A549 (cell line): Measurements from ENCODE around the gene UCN. TPM values are rescaled to one million over a fixed set of nuclear protein-coding genes. Genes with fewer than 3 reads are reported as not detected.
A peak's percentile ranks its signal among the peaks of the same experiment; 100 is the strongest.
"Not testable (repeated sequence)": the region's sequence is repeated elsewhere in the genome, so short reads cannot be mapped to it uniquely, and the experiment has no call there.

Source experiments
- ATAC-seq, 2 experiments: fragments of 200-7000 bp in 1 of 2; fragments of >200 bp in 1 of 2; cut with Nextera tagmentation in 1 of 2; cut with Tn5 transposase in 1 of 2; 3 replicates each; pipeline versions ENCODE4 v1.8.0 to v1.9.1; 2018 to 2020; ENCODE audit warnings: mild to moderate bottlenecking in 1 of 2, moderate library complexity in 1 of 2
- CTCF ChIA-PET: fragments of 300-600 bp; sonication (Branson Sonifier 250); formaldehyde crosslinking; extraction: SDS; loops from one replicate; lab custom pipeline; 2021; ENCODE audit warnings: antibody characterized with exemption, inconsistent platforms; lab: Yijun Ruan, JAX
- POLR2A ChIA-PET: fragments of 350-600 bp; formaldehyde crosslinking; extraction: SDS; loops from one replicate; lab custom pipeline; 2021; ENCODE audit warnings: antibody characterized with exemption, inconsistent platforms; lab: Yijun Ruan, JAX
- DNase-seq, 2 experiments: peaks; one replicate each; pipeline versions ENCODE4 v3.0.0 to v3.0.0-alpha.2; 2011 to 2016; ENCODE audit warnings: low read depth in 1 of 2, low spot score in 1 of 2
- FAIRE-seq: peaks from 2 replicates; lab custom pipeline; 2011; peaks lifted over from hg19 to GRCh38; lab: Jason Lieb, UNC
- H3K27ac ChIP-seq, 2 experiments: fragments of >200 bp; sonication (Bioruptor Twin); formaldehyde crosslinking; 3 replicates each; pipeline ENCODE4 v1.5.1; 2016 to 2017
- H3K4me1 ChIP-seq: fragments of >200 bp; sonication (Bioruptor Twin); formaldehyde crosslinking; 3 replicates; pipeline ENCODE4 v1.6.1; 2016
- H3K4me2 ChIP-seq: fragments of >200 bp; sonication (Bioruptor Twin); formaldehyde crosslinking; 3 replicates; pipeline ENCODE4 v1.6.1; 2016
- H3K4me3 ChIP-seq: fragments of >200 bp; sonication (Bioruptor Twin); formaldehyde crosslinking; 3 replicates; pipeline ENCODE4 v1.5.1; 2016
- H3K9me3 ChIP-seq: fragments of >200 bp; sonication (Bioruptor Twin); formaldehyde crosslinking; 3 replicates; pipeline ENCODE4 v1.6.1; 2016
- CBX2 ChIP-seq: fragments of 200-600 bp; sonication (generic); IDR thresholded peaks from 2 replicates; pipeline ENCODE4 v1.6.1; 2016; ENCODE audit warnings: low read depth, mild to moderate bottlenecking, borderline replicate concordance
- CBX8 ChIP-seq: fragments of 200-600 bp; sonication (generic); IDR thresholded peaks from 2 replicates; pipeline ENCODE4 v1.6.1; 2016
- CEBPB ChIP-seq, 2 experiments: fragments of >200 bp in 1 of 2; sonication (Bioruptor Twin) in 1 of 2; formaldehyde crosslinking in 1 of 2; IDR thresholded peaks; 2 replicates each; pipeline ENCODE4 v1.6.1; 2012 to 2016
- FOSL2 ChIP-seq, 2 experiments: fragments of 450-650 bp in 1 of 2; fragments of >200 bp in 1 of 2; sonication (Bioruptor Twin) in 1 of 2; formaldehyde crosslinking; IDR thresholded peaks; 2 replicates each; pipeline versions ENCODE4 v1.5.0 to v1.6.1; 2016 to 2020; ENCODE audit warnings: mild to moderate bottlenecking in 1 of 2, moderate library complexity in 1 of 2
- HDAC2 ChIP-seq: fragments of 200-600 bp; sonication (generic); IDR thresholded peaks from 2 replicates; pipeline ENCODE4 v1.6.1; 2016
- JUNB ChIP-seq: fragments of >200 bp; sonication (Bioruptor Twin); formaldehyde crosslinking; IDR thresholded peaks from 2 replicates; pipeline ENCODE4 v1.6.1; 2016
- KDM1A ChIP-seq: fragments of 200-600 bp; sonication (generic); IDR thresholded peaks from 2 replicates; pipeline ENCODE4 v1.6.1; 2016; ENCODE audit warnings: low read depth, mild to moderate bottlenecking
- MAFK ChIP-seq: fragments of 450-650 bp; IDR thresholded peaks from 2 replicates; pipeline ENCODE4 v1.6.1; 2014; ENCODE audit not compliant: partially characterized antibody
- MYC ChIP-seq: IDR thresholded peaks from 2 replicates; pipeline ENCODE4 v1.6.1; 2012; ENCODE audit warnings: mild to moderate bottlenecking, inconsistent platforms, low read length, improper control_type of control experiment, borderline replicate concordance
- NPAS2 ChIP-seq: fragments of 250-450 bp; sonication (Bioruptor Pico); IDR thresholded peaks from 2 replicates; pipeline ENCODE4 v1.8.0; 2022; ENCODE audit warnings: mild to moderate bottlenecking, moderate library complexity, borderline replicate concordance
- USF2 ChIP-seq: fragments of 450-650 bp; IDR thresholded peaks from 2 replicates; pipeline ENCODE4 v1.6.1; 2014; ENCODE audit warnings: antibody characterized with exemption
- ZFP36 ChIP-seq: fragments of 450-650 bp; IDR thresholded peaks from 2 replicates; pipeline ENCODE4 v1.6.1; 2014; ENCODE audit warnings: borderline replicate concordance; ENCODE audit not compliant: partially characterized antibody
- WGBS: methylation state at CpG from one replicate; pipeline ENCODE4 v1.1.6; 2017; ENCODE audit errors: missing lambda C conversion rate; 5-methylcytosine and 5-hydroxymethylcytosine counted together
- polyA plus RNA-seq, 4 experiments: library from polyadenylated mRNA; depleted of rRNA in 3 of 4; stranded (reverse); fragments of >200 nt; fragmentation: RNase III in 1 of 4; extraction: RNeasy Plus Mini Kit Qiagen cat#74134 plus additional on column Dnase treatment in 1 of 4; gene quantifications; 2 replicates in 3 of 4; 3 replicates in 1 of 4; pipeline ENCODE4 v1.2.3, GENCODE V29; 2011 to 2017
- TF ChIP-seq, protein P1 (sequence below): IDR thresholded peaks from 2 replicates; pipeline ENCODE4 v1.6.1; 2012

UCN gene
- polyA plus RNA-seq, 2 of the 4 experiments (the other 2 are of a cell fraction): 0.76 to 1.0 TPM

DNA sequence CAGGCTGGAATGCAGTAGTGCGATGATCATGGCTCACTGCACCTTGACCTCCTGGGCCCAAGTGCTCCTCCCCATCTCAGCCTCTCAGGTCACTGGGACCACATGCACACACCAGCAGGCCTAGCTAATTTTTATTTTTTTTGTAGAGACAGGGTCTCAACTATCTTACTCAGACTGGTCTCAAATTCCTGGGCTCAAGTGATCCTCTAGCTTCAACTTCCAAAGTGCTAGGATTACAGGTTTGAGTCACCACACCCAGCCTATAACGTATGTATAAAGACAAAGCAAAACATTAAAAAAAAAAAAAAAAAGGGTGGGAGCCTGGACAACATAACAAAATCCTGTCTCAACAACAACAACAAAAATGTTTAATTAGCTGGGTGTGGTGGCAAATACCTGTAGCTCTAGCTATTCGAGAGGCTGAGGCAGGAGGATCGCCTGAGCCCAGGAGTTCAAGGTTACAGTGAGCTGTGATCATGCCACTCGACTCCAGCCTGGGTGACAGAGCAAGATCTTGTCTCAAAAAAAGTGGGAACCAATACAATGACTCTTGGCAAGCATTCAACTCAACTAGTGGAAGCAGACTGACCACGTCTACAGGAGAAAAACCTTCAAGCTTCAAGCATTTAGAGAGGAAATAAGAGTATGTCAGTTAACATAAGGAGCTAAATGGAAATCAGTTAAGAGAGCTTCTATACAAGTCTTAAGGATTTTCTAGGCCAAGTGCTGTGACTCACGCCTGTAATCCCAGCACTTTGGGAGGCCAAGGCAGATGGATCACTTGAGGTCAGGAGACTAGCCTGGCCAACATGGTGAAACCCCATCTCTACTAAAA is 45.7 kb upstream of the UCN start (continued):
- TF ChIP-seq USF2 (no peak), MYC (no peak), CEBPB (IDR thresholded peaks at IDR 0.05) (no peak), KDM1A (no peak), CBX2 (no peak)

DNA sequence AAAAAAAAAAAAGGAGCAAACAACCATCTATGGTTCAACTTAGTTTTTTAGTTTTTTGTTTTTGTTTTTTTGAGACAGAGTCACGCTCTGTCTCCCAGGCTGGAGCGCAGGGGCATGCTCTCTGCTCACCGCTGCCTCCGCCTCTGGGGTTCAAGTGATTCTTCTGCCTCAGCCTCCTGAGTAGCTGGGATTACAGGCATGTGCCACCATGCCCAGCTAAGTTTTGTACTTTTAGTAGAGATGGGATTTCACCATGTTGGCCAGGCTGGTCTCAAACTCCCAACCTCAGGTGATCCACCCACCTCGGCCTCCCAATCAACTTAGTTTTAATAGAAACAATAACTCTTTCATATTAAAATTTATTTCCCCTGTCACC is 45.1 kb upstream of the UCN start:
- ChIA-PET CTCF (interaction anchor here (0.9 to 3.3 kb wide), 10 partner anchors 9 to 275 kb away, joined by 3 to 16 read pairs (median 4); partner anchors contain the start of genes CCDC121, EIF2B4, GPN1 and SNX17), POLR2A (interaction anchor here (1.4 kb wide), 1 partner anchor 10 kb away, joined by 5 read pairs; no protein-coding TSS in a partner anchor)
- H3K9me3 ChIP-seq, FAIRE-seq, H3K27ac ChIP-seq, ATAC-seq, H3K4me2 ChIP-seq, DNase-seq, H3K4me3 ChIP-seq: not testable (repeated sequence)
- H3K4me1 ChIP-seq: peaks cover 26% of the 10 kb centered on the region
- 97% methylated on average over 5 of the region's 5 CpGs for WGBS

DNA sequence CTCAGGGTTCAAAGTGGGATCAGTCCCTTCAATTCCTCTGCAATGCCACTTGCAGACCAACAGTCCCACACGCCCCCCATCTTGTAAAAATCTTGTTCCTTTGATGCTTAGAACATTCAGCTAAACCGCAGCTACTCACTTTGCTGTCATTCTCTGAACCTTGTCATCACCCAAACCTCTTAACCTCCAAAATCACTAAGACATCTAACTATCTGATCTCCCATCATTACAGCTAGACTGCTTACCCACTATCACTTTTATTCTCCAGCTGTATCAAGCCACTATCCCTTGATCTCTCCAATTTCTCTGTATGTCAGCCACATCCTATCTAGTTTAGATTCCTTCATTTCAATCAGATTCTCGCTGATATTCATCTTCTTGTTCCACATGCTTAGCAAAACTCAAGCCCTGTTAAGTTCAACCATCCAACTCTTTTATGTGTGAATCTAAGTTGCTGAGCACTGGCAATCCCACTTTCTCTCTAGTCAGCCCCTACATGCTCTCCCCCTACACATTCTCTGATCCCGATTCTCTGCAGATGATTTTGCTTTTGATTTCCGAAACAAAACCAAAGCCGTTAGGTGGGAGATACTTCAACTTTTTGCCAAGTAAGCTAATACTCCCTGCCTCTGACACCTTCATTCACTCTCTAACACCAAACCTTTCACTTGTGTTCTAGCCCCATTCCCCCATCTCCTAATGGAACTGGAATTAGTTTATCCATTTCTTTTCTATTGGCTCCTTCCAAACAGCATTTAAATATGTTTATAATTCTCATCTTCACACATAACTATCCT is 43.8 kb upstream of the UCN start:
- FAIRE-seq (no peak), DNase-seq (no peak), ATAC-seq (no peak)
- Histone ChIP-seq H3K4me3 (no peak overlapping the region), H3K9me3 (no peaks in the 10 kb centered on the region), H3K27ac (no peak overlapping the region), H3K4me2 (no peak overlapping the region), H3K4me1 (peaks cover 19% of the 10 kb centered on the region)
- CTCF ChIA-PET: interaction anchor here (0.9 to 3.3 kb wide), 13 partner anchors 8 to 277 kb away, joined by 3 to 16 read pairs (median 4); partner anchors contain the start of genes CCDC121, EIF2B4, GPN1 and SNX17
- no peak for TF ChIP-seq NPAS2 (CRISPR knock-in tag)
- no peak for TF ChIP-seq HDAC2
- no peak for TF ChIP-seq FOSL2 (IDR thresholded peaks at IDR 0.05)
- no peak for TF ChIP-seq FOSL2 (CRISPR knock-in tag; IDR thresholded peaks at IDR 0.05)
- TF ChIP-seq, protein P1, sequence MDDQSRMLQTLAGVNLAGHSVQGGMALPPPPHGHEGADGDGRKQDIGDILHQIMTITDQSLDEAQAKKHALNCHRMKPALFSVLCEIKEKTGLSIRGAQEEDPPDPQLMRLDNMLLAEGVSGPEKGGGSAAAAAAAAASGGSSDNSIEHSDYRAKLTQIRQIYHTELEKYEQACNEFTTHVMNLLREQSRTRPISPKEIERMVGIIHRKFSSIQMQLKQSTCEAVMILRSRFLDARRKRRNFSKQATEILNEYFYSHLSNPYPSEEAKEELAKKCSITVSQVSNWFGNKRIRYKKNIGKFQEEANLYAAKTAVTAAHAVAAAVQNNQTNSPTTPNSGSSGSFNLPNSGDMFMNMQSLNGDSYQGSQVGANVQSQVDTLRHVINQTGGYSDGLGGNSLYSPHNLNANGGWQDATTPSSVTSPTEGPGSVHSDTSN: no peak
- no peak for TF ChIP-seq CBX8
- TF ChIP-seq MAFK: peak; percentile 71
- TF ChIP-seq ZFP36: no peak
- 89% methylated on average over 6 of the region's 6 CpGs for WGBS
- POLR2A ChIA-PET: no interaction called here

DNA sequence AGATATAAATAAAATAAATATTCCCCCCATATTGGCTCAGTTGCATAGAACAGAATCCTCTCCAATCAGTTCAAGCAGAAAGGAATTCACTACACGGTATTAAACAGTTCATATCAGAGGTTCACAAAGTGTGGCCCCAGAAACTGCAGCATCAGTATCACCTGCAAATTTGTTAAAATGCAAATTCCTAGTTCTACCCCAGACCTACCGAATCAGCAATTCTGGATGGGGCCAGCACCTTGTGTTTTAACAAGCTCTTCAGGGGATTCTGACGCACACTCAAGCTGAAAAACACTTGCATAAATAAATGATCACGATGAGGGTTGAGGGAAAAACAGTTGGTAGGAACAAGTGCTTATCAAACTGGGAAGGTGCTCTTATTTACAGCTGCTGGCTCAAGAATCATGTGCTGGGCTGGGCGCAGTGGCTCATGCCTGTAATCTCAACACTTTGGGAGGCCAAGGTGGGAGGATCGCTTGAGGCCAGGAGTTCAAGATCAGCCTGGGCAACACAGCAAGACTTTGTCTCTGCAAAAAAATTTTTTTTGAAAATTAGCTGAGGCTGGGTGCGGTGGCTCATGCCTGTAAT is 42.0 kb upstream of the UCN start:
- POLR2A ChIA-PET: no interaction called here
- no peak overlapping the region for H3K27ac ChIP-seq
- H3K4me1 ChIP-seq: peaks cover 17% of the 10 kb centered on the region
- CTCF ChIA-PET: interaction anchor here (1.0 to 1.9 kb wide), 5 partner anchors 10 to 70 kb away, joined by 3 to 5 read pairs (median 3); partner anchors contain the start of gene UCN
- no peak for TF ChIP-seq JUNB
- peak; percentile 56 for TF ChIP-seq MAFK
- no peak overlapping the region for H3K4me3 ChIP-seq
- DNase-seq (no peak), FAIRE-seq (no peak), ATAC-seq (no peak)
- no peak overlapping the region for H3K4me2 ChIP-seq
- 86% methylated on average over 7 of the region's 7 CpGs for WGBS
- no peaks in the 10 kb centered on the region for H3K9me3 ChIP-seq
